NCI-H128 (cell line): Measurements from ENCODE around the gene HELZ2.

Experiments used
- DNase-seq: peaks from one replicate; lab custom pipeline; 2025; ENCODE audit not compliant: unreplicated experiment; lab: John Stamatoyannopoulos, UW

The HELZ2 gene

GRCh38 chr20:63553933-63554290, 20.1 kb downstream of the HELZ2 start, which contains the start of gene FNDC11:
FNDC11 (plus strand) TSS chr20:63554159; CDS start chr20:63555664, 1,505 bp downstream.
- no peak for DNase-seq

GRCh38 chr20:63553251-63553932, 20.6 kb downstream of the HELZ2 start:
- no peak for DNase-seq

DNA sequence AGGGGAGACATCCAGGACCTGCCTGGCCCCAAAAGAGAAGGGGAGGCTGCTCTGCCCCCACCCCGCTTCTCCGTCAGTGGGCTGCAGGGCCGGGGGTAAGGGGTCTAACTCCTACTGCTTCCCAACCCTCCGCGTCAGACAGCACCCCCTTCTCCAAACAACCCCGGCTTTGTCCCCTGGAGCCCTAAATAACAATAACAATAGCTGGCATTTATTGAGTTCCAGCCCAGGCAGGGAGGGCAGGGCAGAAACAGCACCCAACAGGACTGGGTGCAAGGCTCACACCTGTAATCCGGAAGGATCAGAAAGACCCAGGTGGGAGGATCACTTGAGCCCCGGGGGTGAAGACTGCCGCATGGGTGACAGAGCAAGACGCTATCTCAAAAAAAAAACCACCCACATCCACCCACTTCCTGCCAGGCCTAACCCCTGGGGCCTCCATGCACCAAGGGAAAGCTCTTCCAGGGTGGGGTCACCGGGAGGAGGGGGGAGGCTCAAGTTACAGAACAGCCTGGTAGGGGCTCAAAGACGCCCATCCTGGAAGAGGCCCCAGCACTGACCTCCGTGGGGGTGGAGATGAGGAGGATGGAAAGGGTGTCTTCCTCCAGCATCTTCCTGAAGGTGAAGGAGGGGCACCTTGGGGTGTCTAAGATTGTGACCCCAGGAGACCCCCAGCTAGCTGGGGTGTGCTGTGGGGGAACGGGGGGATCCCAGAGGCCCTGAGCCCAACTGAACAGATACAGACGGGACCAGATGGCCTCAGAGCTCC, 21.4 kb downstream of the HELZ2 start:
- no peak for DNase-seq

GRCh38 chr20:63551068-63551467, 23.0 kb downstream of the HELZ2 start:
- DNase-seq, result no peak

DNA sequence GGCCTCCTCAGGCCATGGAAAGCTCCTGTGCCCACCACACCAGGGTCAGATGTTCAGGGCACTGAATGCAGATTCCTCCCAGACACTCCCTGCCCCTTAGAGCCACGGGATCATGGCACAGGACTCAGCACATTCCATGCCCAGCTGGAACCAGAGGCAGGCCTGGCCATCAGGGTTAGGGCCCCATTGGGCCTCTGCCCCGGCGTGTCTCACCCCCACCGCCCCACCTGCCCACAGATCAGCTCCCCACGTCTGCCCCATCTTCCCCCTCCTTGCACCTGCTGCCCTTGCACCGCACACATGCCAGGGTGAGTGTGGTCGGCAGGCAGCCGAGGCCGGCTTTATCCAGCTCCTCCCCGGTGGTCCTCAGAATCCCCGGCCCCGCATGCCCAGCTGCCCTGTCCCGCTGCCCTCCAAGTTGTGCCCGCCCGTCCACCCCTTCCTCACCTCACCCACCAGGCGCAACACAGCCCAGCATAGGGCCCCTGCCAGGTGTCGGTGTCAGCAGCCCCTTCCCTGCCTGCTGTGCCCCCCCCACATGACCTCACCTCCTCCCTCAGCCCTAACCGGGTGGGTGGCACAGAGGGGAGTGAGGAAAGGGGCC, 24.3 kb downstream of the HELZ2 start:
- no peak for DNase-seq

GRCh38 chr20:63549019-63549418, 25.0 kb downstream of the HELZ2 start:
- no peak for DNase-seq

DNA sequence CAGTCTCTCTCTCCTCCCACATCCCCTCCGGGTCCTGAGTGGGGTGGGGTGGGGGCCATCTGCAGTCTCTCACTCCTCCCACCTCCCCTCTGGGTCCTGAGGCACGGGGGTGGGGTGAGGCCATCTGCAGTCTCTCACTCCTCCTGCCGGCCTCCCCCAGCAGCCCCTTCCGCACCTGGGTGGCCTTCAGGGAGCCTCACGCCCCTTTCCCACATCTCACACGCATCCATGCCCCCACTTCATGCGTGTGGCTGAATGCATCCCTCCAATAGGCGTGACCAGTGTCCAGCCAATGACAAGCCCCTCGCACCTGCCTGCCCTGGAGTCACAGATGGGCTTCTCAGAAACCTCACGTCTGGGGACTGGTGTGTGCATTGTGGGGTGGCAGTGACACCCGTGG, 25.5 kb downstream of the HELZ2 start:
- DNase-seq, result no peak

DNA sequence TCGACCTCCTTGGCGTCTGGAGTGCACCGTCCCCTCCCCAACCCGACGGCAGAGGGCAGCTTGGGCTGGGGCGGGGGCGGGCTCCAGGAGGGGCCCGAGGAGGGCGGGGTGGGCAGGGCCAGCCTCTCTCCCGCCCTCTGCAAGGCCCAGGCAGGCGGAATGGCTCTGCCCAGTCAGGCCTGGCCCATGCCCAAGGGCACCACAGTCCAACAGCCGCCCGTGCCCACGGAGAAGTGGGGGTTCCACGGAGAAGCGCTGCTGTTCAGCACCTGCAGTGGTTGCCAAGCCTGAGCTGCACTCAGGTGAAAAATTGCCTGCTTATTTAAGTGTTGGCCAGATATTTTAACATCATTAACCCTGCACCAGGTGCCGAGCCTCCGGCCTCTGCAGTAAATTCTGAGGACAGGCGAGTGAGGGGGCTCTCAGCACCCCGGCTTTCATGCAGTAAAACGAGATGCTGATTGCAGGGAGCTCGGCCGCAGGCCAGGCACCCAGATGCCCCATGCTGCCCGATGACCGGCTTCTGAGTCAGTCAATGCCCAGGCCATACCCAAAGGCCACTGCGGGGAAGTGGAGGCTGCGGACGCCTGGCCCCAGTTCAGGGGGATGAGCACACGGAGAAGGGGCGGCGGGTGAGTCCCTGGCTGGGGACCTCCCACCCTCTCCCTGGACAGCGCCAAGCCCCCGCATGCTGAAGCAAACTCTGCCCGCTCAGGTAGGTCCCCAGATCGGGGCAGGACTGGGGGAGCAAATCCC, 26.1 kb downstream of the HELZ2 start, which contains the start of gene SRMS:
Gene SRMS, minus strand, starts transcription at position 25 of the 756 bp plus-strand sequence. CDS start 286 bp downstream, outside the sequence.
- DNase-seq, result no peak

- DNase-seq, result no peak
Measured at GRCh38 chr20:63546956-63547724, 26.9 kb downstream of the HELZ2 start.

- no peak for DNase-seq
Measured at GRCh38 chr20:63546256-63546955, 27.6 kb downstream of the HELZ2 start.

- DNase-seq, result no peak
Measured at GRCh38 chr20:63545814-63546213, 28.2 kb downstream of the HELZ2 start.

DNA sequence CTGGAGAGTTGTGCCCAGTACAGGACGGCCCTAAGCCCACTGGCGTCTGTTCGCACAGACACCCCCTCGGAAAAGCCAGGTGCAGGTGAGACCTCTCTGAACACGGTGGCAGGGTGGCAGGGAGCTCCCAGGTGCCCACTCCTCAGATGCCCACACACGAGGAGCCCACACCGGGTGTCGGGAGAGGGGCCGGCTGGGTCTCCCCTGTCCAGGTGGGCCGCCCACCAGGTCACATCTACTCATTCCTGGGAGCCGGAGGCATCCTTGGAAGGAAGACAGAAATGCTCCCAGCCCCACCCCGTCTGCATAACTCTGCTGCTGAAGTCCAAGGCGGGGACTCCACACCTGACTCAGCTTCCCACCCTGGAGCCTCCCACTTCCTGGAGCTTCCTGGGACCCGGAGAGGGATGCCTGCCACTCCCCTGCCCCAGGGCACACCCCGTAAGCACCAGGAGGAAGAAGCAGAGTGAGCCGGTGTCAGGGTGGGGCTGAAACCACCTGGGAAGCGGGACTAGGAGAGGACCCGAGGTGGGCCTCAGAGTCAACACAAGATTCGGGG, 29.0 kb downstream of the HELZ2 start:
- DNase-seq, result no peak

- DNase-seq, result no peak
Measured at GRCh38 chr20:63544241-63544957, 29.6 kb downstream of the HELZ2 start.

DNA sequence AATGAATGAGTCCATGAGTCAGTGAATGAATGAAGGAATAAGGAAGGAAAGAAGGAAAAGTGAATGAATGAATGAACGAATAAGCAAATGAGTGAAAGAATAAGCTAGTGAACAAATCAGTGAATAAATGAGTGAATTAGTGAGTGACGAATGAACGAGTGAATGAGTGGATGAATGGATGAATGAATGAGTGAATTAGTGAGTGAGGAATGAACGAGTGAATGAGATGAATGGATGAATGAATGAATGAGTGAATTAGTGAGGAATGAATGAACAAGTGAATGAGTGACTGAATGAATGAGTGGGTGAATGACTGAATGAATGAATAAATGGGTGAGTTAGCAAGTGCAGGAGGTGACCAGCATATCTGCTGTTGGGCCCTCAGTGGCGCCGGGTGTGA, 30.3 kb downstream of the HELZ2 start:
- DNase-seq, result no peak

- DNase-seq, result no peak
Measured at GRCh38 chr20:63543131-63543530, 30.9 kb downstream of the HELZ2 start.

DNA sequence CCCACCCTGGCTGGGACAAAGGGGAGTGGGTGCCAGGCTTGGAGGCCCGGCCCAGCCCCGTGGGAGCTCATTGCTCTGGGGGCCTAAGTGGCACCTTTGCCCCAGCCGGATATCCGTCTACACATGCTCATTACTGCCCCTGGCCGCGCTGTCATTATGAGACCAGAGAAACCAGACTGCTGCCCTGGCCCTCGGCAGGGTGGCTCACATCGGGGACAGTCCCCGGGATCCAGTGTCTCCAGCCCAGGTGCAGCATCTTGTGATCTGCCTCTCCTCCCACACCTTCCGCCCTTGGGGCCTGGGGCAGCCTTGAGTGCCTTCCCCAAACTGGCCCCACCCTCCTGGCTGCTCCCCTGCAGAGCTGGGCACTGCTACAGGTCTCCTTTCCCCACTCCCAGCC, 31.3 kb downstream of the HELZ2 start:
- DNase-seq, result no peak

- DNase-seq, result no peak
Measured at GRCh38 chr20:63542031-63542559, 31.9 kb downstream of the HELZ2 start.

- no peak for DNase-seq
Measured at GRCh38 chr20:63541371-63541770, 32.7 kb downstream of the HELZ2 start.
